ENCODE data around the gene NOP16. TPM values are rescaled to one million over a fixed set of nuclear protein-coding genes. Genes with fewer than 3 reads are reported as not detected.

NOP16 gene
- total RNA-seq, 6 experiments from 2014 or later, result 27.8 to 48.7 (median 33.2) TPM

GRCh38 chr5:176396330-176396729 is 7.9 kb upstream of the NOP16 start:
- peaks cover 5% of the 10 kb centered on the region for H3K27me3 Mint-ChIP-seq (ENCODE audit: insufficient read depth)
- no peak overlapping the region; the same call in 1 of the 2 replicates for H3K27ac Mint-ChIP-seq
- H3K4me1 Mint-ChIP-seq (ENCODE audit: low read depth), result peaks cover 9% of the 10 kb centered on the region
- H3K36me3 Mint-ChIP-seq (ENCODE audit: low read depth), result peaks cover 16% of the 10 kb centered on the region
- DNase-seq, result no peak
- TF ChIP-seq, protein P1, sequence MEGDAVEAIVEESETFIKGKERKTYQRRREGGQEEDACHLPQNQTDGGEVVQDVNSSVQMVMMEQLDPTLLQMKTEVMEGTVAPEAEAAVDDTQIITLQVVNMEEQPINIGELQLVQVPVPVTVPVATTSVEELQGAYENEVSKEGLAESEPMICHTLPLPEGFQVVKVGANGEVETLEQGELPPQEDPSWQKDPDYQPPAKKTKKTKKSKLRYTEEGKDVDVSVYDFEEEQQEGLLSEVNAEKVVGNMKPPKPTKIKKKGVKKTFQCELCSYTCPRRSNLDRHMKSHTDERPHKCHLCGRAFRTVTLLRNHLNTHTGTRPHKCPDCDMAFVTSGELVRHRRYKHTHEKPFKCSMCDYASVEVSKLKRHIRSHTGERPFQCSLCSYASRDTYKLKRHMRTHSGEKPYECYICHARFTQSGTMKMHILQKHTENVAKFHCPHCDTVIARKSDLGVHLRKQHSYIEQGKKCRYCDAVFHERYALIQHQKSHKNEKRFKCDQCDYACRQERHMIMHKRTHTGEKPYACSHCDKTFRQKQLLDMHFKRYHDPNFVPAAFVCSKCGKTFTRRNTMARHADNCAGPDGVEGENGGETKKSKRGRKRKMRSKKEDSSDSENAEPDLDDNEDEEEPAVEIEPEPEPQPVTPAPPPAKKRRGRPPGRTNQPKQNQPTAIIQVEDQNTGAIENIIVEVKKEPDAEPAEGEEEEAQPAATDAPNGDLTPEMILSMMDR (IDR thresholded peaks at IDR 0.05), result no peak
- no peaks in the 10 kb centered on the region for H3K9me3 Mint-ChIP-seq
- H3K4me3 Mint-ChIP-seq, result no peak overlapping the region

DNA sequence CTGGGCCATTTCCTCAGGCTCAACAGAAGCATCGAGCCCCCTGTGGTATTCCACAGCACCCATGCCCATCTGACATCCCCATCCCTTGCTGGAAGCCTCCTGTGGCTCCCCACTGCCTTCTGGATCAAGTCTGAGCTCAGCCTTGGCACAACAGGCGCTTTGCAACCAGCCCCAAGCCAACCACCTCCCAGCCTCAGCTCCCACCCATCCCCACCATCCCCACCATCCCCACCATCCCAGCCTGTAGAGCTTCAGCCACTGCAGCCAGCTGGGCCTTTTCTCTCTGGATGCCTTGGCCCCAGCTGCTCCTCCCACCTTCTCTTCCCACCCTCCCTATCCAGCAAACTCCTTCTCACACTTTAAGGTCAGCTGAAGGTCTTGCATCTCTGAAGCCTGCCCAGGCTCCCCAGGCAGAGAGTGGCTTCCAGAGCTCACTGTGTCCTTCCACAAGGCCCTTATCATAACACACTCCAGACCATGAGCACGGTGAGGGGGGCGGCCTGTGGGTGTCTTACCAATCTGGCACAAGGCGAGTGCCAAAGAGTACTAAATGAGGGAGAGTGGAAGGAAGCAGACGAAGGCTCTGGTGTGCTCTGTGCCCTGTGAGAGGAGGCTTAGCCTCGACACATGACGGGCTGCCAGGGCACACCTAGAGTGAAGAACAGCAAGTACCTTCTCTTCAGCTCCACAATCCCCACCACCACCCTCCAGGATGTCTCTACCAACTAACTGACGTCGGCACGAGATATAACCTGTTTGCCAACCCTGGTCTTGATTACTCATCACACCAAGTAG is 6.7 kb upstream of the NOP16 start:
- Mint-ChIP-seq H3K9me3 (no peaks in the 10 kb centered on the region), H3K27ac (no peak overlapping the region), H3K4me1 (ENCODE audit: low read depth) (no peaks in the 10 kb centered on the region), H3K27me3 (ENCODE audit: insufficient read depth) (peaks cover 4% of the 10 kb centered on the region; the same call in 1 of the 2 replicates), H3K36me3 (ENCODE audit: low read depth) (peaks cover 23% of the 10 kb centered on the region), H3K4me3 (no peak overlapping the region)
- no peak for DNase-seq
- TF ChIP-seq, protein P1 (IDR thresholded peaks at IDR 0.05), result no peak

DNA sequence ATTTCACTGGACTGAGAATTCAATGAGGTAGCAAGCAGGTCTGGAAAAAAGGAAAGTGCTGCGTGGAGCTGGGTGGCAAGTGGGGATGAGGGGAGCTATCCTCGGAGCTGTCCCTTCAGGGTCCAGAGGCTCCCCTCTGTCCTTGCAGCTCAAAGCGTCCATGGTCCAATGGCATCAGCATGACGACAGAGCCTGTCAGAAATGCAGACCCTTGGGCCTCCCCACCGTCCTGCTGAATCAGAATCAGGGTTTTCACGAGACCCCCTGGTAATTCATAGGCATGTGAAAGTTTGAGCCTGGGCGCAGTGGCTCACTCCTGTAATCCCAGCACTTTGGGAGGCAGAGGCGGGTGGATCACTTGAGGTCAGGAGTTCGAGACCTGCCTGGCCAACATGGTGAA is 5.7 kb upstream of the NOP16 start:
- H3K36me3 Mint-ChIP-seq (ENCODE audit: low read depth), result peaks cover 25% of the 10 kb centered on the region
- H3K27ac Mint-ChIP-seq, result no peak overlapping the region
- no peak overlapping the region for H3K4me3 Mint-ChIP-seq
- H3K27me3 Mint-ChIP-seq (ENCODE audit: insufficient read depth), result peaks cover 4% of the 10 kb centered on the region
- TF ChIP-seq, protein P1 (IDR thresholded peaks at IDR 0.05), result no peak
- H3K9me3 Mint-ChIP-seq, result no peaks in the 10 kb centered on the region
- H3K4me1 Mint-ChIP-seq (ENCODE audit: low read depth), result 0 out of 2 replicates have a peak, but pooled peaks cover 7% of the 10 kb centered on the region
- DNase-seq, result no peak

GRCh38 chr5:176392526-176392925 is 4.1 kb upstream of the NOP16 start:
- Mint-ChIP-seq H3K36me3 (ENCODE audit: low read depth) (peaks cover 25% of the 10 kb centered on the region), H3K4me1 (ENCODE audit: low read depth) (peaks cover 7% of the 10 kb centered on the region; the same call in 1 of the 2 replicates), H3K4me3 (no peak overlapping the region), H3K27ac (no peak overlapping the region), H3K9me3 (no peaks in the 10 kb centered on the region), H3K27me3 (ENCODE audit: insufficient read depth) (peaks cover 5% of the 10 kb centered on the region)
- no peak for DNase-seq
- TF ChIP-seq, protein P1 (IDR thresholded peaks at IDR 0.05), result no peak

GRCh38 chr5:176391999-176392398 is 3.6 kb upstream of the NOP16 start:
- Mint-ChIP-seq H3K27me3 (ENCODE audit: insufficient read depth) (peaks cover 5% of the 10 kb centered on the region), H3K4me1 (ENCODE audit: low read depth) (peaks cover 12% of the 10 kb centered on the region), H3K27ac (no peak overlapping the region), H3K36me3 (ENCODE audit: low read depth) (peaks cover 29% of the 10 kb centered on the region), H3K9me3 (no peaks in the 10 kb centered on the region), H3K4me3 (no peak overlapping the region)
- no peak for DNase-seq
- TF ChIP-seq, protein P1 (IDR thresholded peaks at IDR 0.05), result no peak
